Measurements from ENCODE around the gene GADD45A. TPM values are rescaled to one million over a fixed set of nuclear protein-coding genes. Genes with fewer than 3 reads are reported as not detected.
A peak's percentile ranks its signal among the peaks of the same experiment; 100 is the strongest.

Gene GADD45A
- total and polyA plus RNA-seq, 9 of the 15 experiments (the other 6 are each of a cell fraction or from before 2014, with no cell fraction given): 21.3 to 156 (median 62.1) TPM

GRCh38 chr1:67685558-67686266 is 711 bp downstream of the GADD45A start (continued):
- TF ChIP-seq E4F1 (CRISPR knock-in tag; IDR thresholded peaks at IDR 0.05; ENCODE audit: borderline replicate concordance): no peak
- TF ChIP-seq PHF8 (IDR thresholded peaks at IDR 0.05; ENCODE audit: borderline replicate concordance, low read length): 0 out of 2 replicates have a peak, but pooled peaks have one; percentile 26
- 0 out of 2 replicates have a peak, but pooled peaks have one; percentile 10 for TF ChIP-seq ZFP91 (CRISPR knock-in tag; IDR thresholded peaks at IDR 0.05)
- no peak for TF ChIP-seq NKRF (IDR thresholded peaks at IDR 0.05; ENCODE audit: borderline replicate concordance)
- peak; percentile 11; the same call in 1 of the 2 replicates for TF ChIP-seq AFF4 (CRISPR knock-in tag; IDR thresholded peaks at IDR 0.05)
- peak; percentile 45; the same call in 1 of the 2 replicates for TF ChIP-seq RBM14 (IDR thresholded peaks at IDR 0.05; ENCODE audit: borderline replicate concordance, insufficient read depth, low read depth, low read length)
- no peak for TF ChIP-seq SMARCA5 (IDR thresholded peaks at IDR 0.05)
- no peak for TF ChIP-seq ZFP30 (CRISPR knock-in tag; IDR thresholded peaks at IDR 0.05; ENCODE audit: borderline replicate concordance)
- peak; percentile 87 for TF ChIP-seq RBFOX2 (IDR thresholded peaks at IDR 0.05; ENCODE audit: low read depth, low read length)
- no peak for TF ChIP-seq CREM (IDR thresholded peaks at IDR 0.05; ENCODE audit: low read depth)
